GM18517 (cell line): ENCODE results near the gene LIN9.
A peak's percentile ranks its signal among the peaks of the same experiment; 100 is the strongest.
"Not testable (repeated sequence)": the region's sequence is repeated elsewhere in the genome, so short reads cannot be mapped to it uniquely, and the experiment has no call there.

Experiments
- ATAC-seq: cut with Tn5 transposase; IDR thresholded peaks from one replicate; pipeline ENCODE4 v1.9.1; 2021; ENCODE audit warnings: mild to moderate bottlenecking, moderate library complexity; ENCODE audit not compliant: unreplicated experiment

The LIN9 gene

GRCh38 chr1:226217273-226217672 lies 91.7 kb downstream of the LIN9 start:
- no peak for ATAC-seq

DNA sequence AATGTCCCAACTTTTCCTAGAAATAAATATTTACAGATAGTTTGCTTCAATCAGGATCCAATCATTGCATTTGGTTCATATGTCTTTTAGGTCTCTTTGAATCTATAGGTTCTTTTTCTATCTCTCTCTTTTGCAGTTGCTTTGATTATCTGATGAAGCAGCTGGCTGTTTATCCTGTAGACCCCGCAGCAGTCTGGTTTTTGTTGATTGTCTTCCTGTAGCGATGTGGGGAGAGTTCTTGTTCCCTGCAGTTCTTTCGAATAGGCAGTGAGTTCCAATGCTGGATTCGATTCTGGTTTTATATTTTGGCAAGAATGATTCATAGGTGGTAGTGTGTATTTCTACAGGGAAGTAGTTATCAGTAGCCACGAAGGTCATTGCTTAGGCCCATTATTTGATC lies 92.9 kb downstream of the LIN9 start:
- ATAC-seq: no peak

DNA sequence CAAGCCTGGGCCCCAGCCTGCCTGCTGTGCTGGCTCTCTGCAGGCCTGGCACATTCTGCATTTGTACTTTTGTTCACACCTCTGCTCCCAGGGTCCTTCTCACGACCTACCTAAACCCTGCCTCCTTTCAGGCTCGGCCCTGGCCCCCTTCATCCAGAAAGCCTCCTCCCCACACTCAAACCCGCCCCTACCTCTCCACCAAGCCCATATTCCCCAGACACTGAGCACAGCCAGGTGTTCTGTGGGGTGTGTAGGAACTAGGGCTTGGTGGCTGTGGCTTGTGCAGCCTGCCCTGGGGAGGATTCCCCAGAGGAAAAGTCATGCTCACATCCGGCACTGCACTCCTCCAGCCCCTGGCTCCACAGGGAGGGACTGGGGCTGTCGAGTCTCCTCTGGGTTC lies 93.7 kb downstream of the LIN9 start:
- no peak for ATAC-seq

DNA sequence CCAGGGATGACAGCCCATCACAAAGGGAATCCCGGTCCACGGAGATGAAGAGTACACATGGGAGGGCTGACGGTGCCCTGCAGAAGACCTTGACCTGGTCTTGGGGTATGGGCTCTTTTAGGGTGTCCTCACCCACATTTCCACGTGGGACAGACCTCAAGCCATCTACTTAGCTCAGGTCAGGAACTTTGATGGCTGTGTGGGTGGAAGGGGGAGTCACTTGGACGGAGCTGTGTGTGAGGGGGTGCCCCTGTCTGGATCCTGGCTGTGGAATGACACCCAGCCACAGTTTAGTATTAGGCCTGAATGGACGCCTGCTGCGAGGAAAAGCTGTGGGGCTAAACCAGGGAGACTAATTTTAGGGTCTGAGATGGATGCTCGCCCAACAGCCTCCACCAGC lies 96.4 kb downstream of the LIN9 start:
- no peak for ATAC-seq

GRCh38 chr1:226211181-226211821 lies 97.7 kb downstream of the LIN9 start:
- no peak for ATAC-seq

- no peak for ATAC-seq
These were observed 98.3 kb downstream of the LIN9 start for GRCh38 chr1:226210571-226211176.

DNA sequence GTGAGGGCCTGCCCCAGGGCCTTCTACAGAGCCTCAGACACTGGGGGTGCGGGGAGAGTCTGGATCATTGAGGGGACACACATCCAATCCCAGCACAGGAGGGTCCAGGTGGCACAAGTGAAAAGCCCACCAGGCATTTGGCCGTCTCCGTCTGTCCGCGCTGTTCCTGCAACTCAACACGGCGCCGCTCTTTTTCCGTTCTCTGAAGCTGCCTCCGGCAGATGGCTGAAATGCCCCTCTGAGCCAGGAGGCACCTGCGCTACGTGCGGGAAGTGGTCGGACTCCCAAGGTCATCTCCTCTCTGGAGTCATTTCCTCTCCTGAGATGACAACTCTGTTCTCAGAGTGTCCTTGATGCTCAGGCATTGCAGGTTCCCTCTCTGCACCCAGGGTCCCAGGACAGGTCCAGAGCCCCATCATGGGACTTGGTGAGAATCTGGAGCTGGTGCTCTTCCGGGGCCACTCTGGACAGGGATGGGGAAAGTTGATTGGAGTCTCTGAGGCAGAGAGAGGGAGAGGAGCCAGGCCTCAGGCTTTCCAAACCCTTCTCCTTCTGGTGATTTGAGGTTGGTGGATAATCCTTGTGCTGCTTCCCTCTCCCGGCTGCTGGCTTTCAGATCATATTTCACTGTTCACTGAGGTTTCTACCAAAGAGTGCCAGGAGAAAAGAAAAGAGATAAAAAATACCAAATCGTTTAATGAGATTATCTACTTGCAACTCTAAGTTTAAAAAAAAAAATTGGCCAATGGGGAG lies 99.5 kb downstream of the LIN9 start:
- no peak for ATAC-seq

GRCh38 chr1:226207048-226207447 lies 101.9 kb downstream of the LIN9 start:
- ATAC-seq: no peak

DNA sequence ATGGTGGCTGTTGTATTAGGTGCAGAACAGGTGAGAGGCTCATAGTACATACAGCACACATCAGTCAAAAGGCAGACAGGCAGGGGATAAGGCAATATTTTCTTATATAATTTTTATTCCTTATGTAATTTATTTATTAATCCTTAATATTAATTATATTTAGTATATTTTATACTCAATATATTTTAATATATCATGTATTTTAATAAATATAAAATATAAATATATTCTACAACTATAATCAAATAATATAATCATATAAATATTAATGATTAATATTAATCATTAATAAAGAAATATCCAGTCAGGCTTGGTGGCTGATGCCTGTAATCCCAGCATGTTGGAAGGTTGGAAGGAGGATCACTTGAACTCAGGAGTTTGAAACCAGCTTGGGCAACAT lies 104.8 kb downstream of the LIN9 start:
- ATAC-seq: no peak

- ATAC-seq: no peak
These were observed 105.3 kb downstream of the LIN9 start for GRCh38 chr1:226203655-226204054.

GRCh38 chr1:226203240-226203639 lies 105.7 kb downstream of the LIN9 start:
- no peak for ATAC-seq

DNA sequence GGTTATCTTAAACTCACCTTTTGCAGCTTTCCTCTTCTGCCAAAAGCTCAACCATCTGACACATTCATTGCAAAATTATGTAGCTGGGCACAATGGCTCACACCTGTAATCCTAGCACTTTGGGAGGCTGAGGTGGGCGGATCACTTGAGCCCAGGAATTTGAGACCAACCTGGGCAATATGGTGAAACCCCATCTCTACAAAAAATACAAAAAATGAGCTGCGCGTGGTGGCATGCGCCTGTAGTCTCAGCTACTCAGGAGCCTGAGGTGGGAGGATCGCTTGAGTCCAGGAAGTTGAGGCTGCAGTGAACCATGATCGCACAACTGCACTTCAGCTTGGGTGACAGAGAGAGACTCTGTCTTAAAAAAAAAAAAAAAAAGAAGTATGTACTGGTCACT lies 106.3 kb downstream of the LIN9 start:
- not testable (repeated sequence) for ATAC-seq

GRCh38 chr1:226202246-226202645 lies 106.7 kb downstream of the LIN9 start:
- ATAC-seq: no peak

DNA sequence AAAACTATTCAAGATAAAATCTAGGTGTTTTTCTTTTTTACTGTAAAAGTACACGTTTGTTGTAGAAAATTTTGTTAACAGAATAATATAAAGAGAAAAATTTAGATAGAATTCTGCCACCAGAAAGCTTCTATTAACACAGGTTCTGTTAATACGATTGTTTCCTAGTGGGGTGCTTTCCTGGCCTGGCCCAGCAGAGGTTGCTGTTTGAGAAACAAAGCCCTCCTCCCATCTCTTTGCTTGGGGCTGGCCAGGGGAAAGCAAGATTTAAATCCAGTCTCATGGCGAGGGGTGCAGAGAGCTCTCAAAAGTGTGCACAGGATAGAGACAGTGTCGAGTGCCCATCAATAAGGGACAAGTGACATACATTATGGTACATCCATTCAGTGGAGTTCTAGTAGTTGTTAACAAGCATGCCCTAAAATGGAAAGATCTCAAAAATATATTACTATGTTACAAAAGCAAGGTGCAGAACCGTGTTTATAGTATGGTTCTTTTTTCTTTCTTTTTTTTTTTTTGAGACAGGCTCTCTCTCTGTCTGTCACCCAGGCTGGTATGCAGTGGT lies 107.9 kb downstream of the LIN9 start:
- ATAC-seq: no peak

DNA sequence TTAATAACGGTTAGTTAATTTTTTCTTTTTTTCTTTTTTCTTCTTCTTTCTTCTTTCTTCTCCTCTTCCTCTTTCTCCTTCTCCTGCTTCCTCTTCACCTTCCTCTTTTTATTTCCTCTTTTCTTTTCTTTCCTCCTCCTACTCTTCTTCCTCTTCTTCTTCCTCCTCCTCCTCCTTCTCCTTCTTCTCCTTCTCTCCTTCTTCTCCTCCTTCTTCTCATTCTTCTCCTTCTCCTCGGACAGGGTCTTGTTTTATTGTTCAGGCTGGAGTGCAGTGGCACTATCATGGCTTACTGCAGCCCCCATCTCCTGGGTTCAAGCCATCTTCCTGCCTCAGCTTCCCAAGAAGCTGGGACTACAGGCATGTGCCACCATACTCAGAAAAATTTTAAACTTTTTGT lies 109.0 kb downstream of the LIN9 start:
- no peak for ATAC-seq

GRCh38 chr1:226195144-226195543 lies 113.8 kb downstream of the LIN9 start:
- no peak for ATAC-seq

GRCh38 chr1:226187380-226187779 lies 121.6 kb downstream of the LIN9 start:
- ATAC-seq: no peak

DNA sequence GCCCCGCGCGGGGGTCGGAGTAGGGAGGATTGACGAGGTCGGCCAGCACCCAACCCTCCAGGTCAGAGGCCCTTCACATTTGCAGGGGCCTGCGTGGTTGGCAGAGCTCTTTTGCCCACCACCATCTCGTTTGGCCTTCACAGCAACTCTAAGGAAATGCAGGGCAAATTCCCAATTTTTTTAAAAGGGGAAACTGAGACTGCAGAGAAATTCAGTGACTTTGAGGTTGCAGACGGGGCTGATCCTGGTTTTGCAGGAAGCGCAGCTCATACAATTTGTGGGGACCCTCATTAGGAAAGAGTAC lies 122.0 kb downstream of the LIN9 start:
- no peak for ATAC-seq

DNA sequence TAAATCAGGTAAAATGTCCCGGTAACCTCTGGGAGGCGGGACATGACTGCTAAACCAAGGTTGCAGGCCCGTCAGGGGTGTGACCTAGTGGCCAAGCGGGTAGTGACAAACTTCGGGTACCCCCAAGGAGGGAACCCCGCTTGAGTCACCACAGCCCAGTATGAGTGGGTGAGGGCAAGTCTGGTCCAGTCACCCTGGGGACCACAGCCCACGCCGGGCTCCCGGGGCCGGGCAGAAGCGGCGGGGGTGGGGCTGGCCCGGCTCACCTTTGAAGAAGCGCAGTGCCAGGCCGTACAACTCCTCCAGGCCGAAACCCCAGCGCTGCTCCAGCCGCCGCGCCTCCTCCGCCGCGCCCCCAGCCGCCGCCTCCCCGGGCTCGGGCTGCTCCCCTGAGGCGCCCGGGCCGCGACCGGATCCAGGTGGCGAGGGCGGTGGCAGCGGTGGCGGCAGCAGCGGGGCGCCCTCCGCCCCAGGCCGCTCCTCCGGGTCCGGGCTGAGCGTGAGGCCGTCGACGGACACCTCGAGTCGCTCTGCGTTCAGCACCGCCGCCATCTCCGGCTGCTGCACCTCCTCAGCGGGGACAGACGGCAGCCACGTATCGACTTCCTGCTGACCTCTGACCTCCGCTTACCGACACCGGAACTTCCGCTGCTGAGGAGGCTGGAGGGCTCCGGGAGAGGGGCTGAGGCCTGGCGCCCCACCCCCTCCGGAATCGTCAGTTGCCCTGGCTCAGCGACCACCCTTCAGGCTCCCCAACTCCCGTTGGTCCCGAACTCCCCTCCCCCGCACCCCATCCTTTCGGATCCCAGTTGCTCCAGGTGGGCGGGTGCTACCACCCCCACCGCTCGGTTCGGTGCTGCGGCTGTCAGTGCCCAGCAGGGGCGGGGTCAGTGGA lies 122.6 kb downstream of the LIN9 start, which contains the start of gene ACBD3:
ACBD3 (minus strand) TSS at position 618 of the 895 bp plus-strand sequence; CDS start at position 552, 66 bp downstream.
- ATAC-seq: peak; percentile 95

DNA sequence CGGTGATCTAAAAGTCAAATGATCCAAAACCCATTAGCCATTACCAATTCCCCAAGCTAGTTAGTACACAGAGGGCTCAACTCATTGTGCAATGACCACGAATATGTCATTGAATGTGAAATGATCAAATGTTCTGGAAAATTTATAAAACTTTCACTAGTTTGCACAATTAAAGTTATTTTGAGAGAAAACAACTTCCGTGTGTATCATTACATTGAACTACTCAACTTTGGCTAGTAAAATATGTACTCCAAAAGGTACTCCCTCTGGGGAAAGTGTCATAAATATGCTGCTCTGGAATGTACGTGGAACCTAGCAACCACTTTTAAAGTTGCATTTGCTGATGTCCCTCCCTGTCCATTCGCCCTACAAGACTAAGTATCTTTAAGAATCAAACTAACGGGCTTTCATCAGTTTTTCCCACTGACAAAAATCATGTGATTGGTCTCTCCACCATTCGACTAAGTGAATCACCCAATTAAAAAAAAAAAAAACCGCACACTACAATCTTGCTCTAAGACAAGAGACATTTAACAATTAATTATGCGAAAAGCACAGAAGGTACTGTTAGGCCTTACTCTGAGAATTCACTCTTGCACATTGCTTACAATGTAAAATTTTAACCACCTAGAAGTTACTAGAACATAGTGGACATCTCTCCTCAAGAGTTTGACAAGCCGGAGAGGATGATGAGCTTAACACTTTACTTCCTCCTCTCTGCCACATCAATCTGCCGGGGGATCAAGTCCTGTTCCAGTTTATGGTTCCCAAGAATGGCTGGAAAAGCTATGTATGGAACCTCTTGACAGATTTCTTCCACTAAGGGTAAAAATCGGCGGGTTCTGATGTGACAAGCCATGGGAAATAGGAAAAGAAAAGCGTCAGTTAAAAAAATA lies 123.6 kb downstream of the LIN9 start:
- ATAC-seq: no peak
